Subcutaneous adipose tissue (tissue), 4 donors: ENCODE results near the gene TELO2. TPM values are rescaled to one million over a fixed set of nuclear protein-coding genes. Genes with fewer than 3 reads are reported as not detected.

Source experiments
- CTCF ChIP-seq: fragments of 450-650 bp; IDR thresholded peaks from one replicate; pipeline ENCODE4 v1.5.1; 2016; ENCODE audit warnings: low read depth, mild to moderate bottlenecking, control low read depth, antibody characterized with exemption, moderate library complexity
- total RNA-seq, 4 donors: library from RNA; depleted of rRNA; stranded (reverse); fragments of >200 nt; gene quantifications; one replicate each; pipeline ENCODE4 v1.1.0, GENCODE V29; 2016

The TELO2 gene
- total RNA-seq, 4 donors from 2014 or later: 7.5 to 42.4 (median 10.2) TPM

- TF ChIP-seq CTCF: no peak
Measured at GRCh38 chr16:1530883-1531637, 37.9 kb downstream of the TELO2 start.

DNA sequence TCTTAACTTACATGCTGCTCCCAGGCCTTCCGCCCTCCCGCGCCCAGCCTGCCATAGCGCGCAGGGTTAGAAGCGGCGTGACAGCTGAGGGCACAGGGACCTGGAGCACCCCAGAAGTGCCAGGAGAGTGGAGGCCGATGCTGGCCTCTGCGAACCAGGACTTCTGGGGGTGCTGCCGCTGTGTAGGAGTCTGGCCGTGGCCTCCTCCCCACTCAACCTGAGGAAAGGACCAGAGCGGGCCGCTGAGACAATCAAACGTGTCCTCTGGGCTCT lies 38.4 kb downstream of the TELO2 start:
- TF ChIP-seq CTCF: no peak

DNA sequence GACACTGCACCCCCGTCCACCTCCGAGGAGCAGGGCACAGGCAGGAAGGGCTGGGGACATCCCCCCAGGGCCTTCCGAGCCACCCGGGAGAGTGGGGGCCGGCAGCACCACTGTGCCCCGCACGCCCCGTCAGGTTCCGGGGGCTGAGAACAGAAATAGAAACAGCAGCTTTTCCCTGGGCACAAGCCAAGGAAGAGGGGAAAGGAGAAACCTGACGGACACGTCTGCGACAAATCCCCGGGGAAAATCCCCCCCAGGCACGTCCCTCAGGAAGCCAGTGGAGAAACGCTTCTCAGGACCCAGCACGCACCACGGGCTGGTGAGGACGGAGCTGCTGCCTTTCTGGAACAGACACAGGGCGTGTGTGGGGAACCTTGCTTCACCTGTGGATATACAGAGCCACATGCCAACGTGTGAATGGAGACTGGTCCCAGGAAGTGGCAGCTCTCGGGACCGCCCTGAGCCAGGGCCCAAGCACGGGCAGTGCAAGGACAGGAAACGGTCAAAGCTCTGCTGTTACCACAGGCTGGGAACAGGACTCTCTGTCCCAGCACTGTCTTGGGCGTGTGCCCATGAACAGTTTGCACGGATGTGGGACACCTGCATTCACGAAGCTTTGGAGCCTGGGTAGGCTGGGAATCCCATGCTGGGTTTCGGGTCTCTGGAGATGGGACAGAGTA lies 39.1 kb downstream of the TELO2 start:
- no peak for TF ChIP-seq CTCF

GRCh38 chr16:1532771-1533170 lies 39.6 kb downstream of the TELO2 start:
- TF ChIP-seq CTCF: no peak

DNA sequence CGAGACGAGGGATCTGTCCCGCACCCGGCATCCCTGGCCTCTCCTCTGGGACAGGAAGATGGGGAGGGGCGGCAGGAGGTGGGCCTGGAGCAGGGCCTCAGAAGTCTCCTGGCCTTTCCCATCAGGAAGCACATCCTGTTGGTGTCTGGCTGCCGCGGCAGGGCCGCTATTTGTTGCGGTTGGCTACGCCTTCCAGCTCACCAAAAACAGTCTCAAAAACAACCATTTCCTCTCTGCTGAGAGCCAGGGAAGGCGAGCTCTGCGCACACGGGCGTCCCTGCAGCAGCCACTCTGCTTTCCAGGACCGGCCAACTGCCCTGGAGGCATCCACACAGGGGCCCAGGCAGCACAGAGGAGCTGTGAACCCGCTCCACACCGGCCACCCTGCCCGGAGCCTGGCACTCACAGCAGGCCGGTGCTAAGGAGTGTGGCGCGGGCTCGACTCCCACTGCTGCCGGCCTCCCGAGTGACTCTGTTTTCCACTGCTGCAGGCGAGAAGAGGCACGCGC lies 40.3 kb downstream of the TELO2 start, which contains the start of gene TMEM204:
Gene TMEM204 (plus strand): TSS at position 224 of the 509 bp plus-strand sequence. CDS start 610 bp downstream, outside the sequence.
- TF ChIP-seq CTCF: no peak

- no peak for TF ChIP-seq CTCF
Measured at GRCh38 chr16:1534021-1535020, 41.2 kb downstream of the TELO2 start.
